ENCODE data around the gene PORCN. TPM values are rescaled to one million over a fixed set of nuclear protein-coding genes. Genes with fewer than 3 reads are reported as not detected.
"Not testable (repeated sequence)": the region's sequence is repeated elsewhere in the genome, so short reads cannot be mapped to it uniquely, and the experiment has no call there.

Gene PORCN
- total and polyA plus RNA-seq, 4 donors = 0.70 to 4.9 (median 2.8) TPM

GRCh38 chrX:48516987-48517386, 8.2 kb downstream of the PORCN start:
- Histone ChIP-seq H3K9ac (ENCODE audit: low read depth in 1 of 2, low read length in 2 of 2) (no peak overlapping the region), H3K36me3 (ENCODE audit: control insufficient read depth in 4 of 4, insufficient read depth in 3 of 4, low read depth in 1 of 4, low read length in 3 of 4) (peaks cover 0 to 2% (median 0%) of the 10 kb centered on the region in 4 donors), H3K27me3 (ENCODE audit: control insufficient read depth in 4 of 4, insufficient read depth in 4 of 4, low read length in 3 of 4) (no peaks in the 10 kb centered on the region), H3K27ac (ENCODE audit: low read depth in 1 of 2, low read length in 2 of 2) (no peak overlapping the region), H3K4me3 (ENCODE audit: low read depth in 1 of 3, low read length in 3 of 3) (no peak overlapping the region), H3K9me3 (ENCODE audit: control insufficient read depth in 4 of 4, low read length in 3 of 4) (no peaks in the 10 kb centered on the region), H3K4me1 (ENCODE audit: control insufficient read depth in 4 of 4, insufficient read depth in 4 of 4, low read length in 3 of 4) (peaks cover 0 to 4% (median 3%) of the 10 kb centered on the region in 4 donors)
- WGBS = 95% methylated on average over 5 of the region's 5 CpGs
- TF ChIP-seq ATF3 (IDR thresholded peaks at IDR 0.05) = no peak
- DNase-seq (ENCODE audit: low spot score) = no peak

GRCh38 chrX:48519481-48519880, 10.7 kb downstream of the PORCN start:
- DNase-seq (ENCODE audit: low spot score); H3K27me3 ChIP-seq (ENCODE audit: control insufficient read depth in 4 of 4, insufficient read depth in 4 of 4, low read length in 3 of 4); H3K4me1 ChIP-seq (ENCODE audit: control insufficient read depth in 4 of 4, insufficient read depth in 4 of 4, low read length in 3 of 4); H3K36me3 ChIP-seq (ENCODE audit: control insufficient read depth in 4 of 4, insufficient read depth in 3 of 4, low read depth in 1 of 4, low read length in 3 of 4); H3K27ac ChIP-seq (ENCODE audit: low read depth in 1 of 2, low read length in 2 of 2); H3K9ac ChIP-seq (ENCODE audit: low read depth in 1 of 2, low read length in 2 of 2); H3K4me3 ChIP-seq (ENCODE audit: low read depth in 1 of 3, low read length in 3 of 3); H3K9me3 ChIP-seq (ENCODE audit: control insufficient read depth in 4 of 4, low read length in 3 of 4): not testable (repeated sequence)
- WGBS = 88% methylated on average over 4 of the region's 4 CpGs

- WGBS = 93% methylated on average over 2 of the region's 2 CpGs
- TF ChIP-seq TAF1 (conservative IDR thresholded peaks at IDR 0.05) (no peak), JUND (IDR thresholded peaks at IDR 0.05) (no peak), HNF4A (conservative IDR thresholded peaks at IDR 0.05) (no peak), FOXA2 (IDR thresholded peaks at IDR 0.05) (no peak), CTCF (IDR thresholded peaks at IDR 0.05; ENCODE audit: low read depth, low read length, missing input control) (no peak), REST (IDR thresholded peaks at IDR 0.05) (no peak), MAX (IDR thresholded peaks at IDR 0.05) (no peak), NR2F2 (IDR thresholded peaks at IDR 0.05) (no peak), HNF4G (IDR thresholded peaks at IDR 0.05) (no peak), ZBTB33 (IDR thresholded peaks at IDR 0.05) (no peak), EGR1 (IDR thresholded peaks at IDR 0.05; ENCODE audit: low read depth in 2 of 2) (no peak), RAD21 (IDR thresholded peaks at IDR 0.05) (no peak), RXRA (IDR thresholded peaks at IDR 0.05) (no peak), YY1 (IDR thresholded peaks at IDR 0.05) (no peak), SP1 (IDR thresholded peaks at IDR 0.05) (no peak)
- DNase-seq (ENCODE audit: low spot score) = no peak
These were observed 11.7 kb downstream of the PORCN start for GRCh38 chrX:48520455-48520854.

More at GRCh38 chrX:48520455-48520854, 11.7 kb downstream of the PORCN start:
- peaks cover 0 to 8% (median 5%) of the 10 kb centered on the region in 4 donors for H3K4me1 ChIP-seq (ENCODE audit: control insufficient read depth in 4 of 4, insufficient read depth in 4 of 4, low read length in 3 of 4)
- H3K4me3 ChIP-seq (ENCODE audit: low read depth in 1 of 3, low read length in 3 of 3) = no peak overlapping the region
- H3K27ac ChIP-seq (ENCODE audit: low read depth in 1 of 2, low read length in 2 of 2) = no peak overlapping the region
- peaks cover 0 to 2% (median 0%) of the 10 kb centered on the region in 4 donors for H3K36me3 ChIP-seq (ENCODE audit: control insufficient read depth in 4 of 4, insufficient read depth in 3 of 4, low read depth in 1 of 4, low read length in 3 of 4)
- no peak overlapping the region for H3K9ac ChIP-seq (ENCODE audit: low read depth in 1 of 2, low read length in 2 of 2)
- no peaks in the 10 kb centered on the region for H3K27me3 ChIP-seq (ENCODE audit: control insufficient read depth in 4 of 4, insufficient read depth in 4 of 4, low read length in 3 of 4)
- H3K9me3 ChIP-seq (ENCODE audit: control insufficient read depth in 4 of 4, low read length in 3 of 4) = no peaks in the 10 kb centered on the region

Data from liver (tissue), 9 donors.